ENCODE measurements around the gene SUB1. TPM values are rescaled to one million over a fixed set of nuclear protein-coding genes. Genes with fewer than 3 reads are reported as not detected.

The SUB1 gene
- total RNA-seq, 3 donors from 2014 or later: 152 to 230 (median 201) TPM

DNA sequence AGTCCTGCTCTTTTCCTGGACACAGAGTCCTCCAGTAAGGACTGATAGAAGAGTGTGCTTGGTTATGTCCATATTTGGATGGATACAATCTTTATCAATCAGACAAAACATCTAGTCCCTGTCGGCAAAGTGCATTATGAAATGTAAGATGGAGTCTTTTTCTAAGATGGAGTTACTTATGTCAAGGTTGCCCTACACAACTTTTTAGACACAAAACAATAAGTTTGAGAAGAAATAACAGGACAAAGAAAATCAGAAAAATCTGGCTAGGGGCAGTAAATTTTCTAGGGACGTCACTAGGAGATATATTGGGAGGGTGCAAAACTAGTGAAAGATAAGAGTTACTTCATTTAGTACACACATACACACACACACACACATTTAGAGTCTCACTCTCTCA lies 23.3 kb upstream of the SUB1 start:
- H3K9me3 ChIP-seq: no peaks in the 10 kb centered on the region
- H3K27me3 ChIP-seq: no peaks in the 10 kb centered on the region
- no peak for TF ChIP-seq POLR2AphosphoS5 (IDR thresholded peaks at IDR 0.05)
- TF ChIP-seq, protein P1, sequence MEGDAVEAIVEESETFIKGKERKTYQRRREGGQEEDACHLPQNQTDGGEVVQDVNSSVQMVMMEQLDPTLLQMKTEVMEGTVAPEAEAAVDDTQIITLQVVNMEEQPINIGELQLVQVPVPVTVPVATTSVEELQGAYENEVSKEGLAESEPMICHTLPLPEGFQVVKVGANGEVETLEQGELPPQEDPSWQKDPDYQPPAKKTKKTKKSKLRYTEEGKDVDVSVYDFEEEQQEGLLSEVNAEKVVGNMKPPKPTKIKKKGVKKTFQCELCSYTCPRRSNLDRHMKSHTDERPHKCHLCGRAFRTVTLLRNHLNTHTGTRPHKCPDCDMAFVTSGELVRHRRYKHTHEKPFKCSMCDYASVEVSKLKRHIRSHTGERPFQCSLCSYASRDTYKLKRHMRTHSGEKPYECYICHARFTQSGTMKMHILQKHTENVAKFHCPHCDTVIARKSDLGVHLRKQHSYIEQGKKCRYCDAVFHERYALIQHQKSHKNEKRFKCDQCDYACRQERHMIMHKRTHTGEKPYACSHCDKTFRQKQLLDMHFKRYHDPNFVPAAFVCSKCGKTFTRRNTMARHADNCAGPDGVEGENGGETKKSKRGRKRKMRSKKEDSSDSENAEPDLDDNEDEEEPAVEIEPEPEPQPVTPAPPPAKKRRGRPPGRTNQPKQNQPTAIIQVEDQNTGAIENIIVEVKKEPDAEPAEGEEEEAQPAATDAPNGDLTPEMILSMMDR (IDR thresholded peaks at IDR 0.05): no peak
- no peak for TF ChIP-seq POLR2A (IDR thresholded peaks at IDR 0.05)
- no peak overlapping the region for H3K27ac ChIP-seq
- H3K4me1 ChIP-seq: no peaks in the 10 kb centered on the region
- intact Hi-C loops (cut with DNase I; ENCODE audit: low total_unique reads): no loop called here
- no peak overlapping the region for H3K4me3 ChIP-seq
- no peaks in the 10 kb centered on the region for H3K36me3 ChIP-seq
- DNase-seq (ENCODE audit: low spot score in 2 of 2): no peak

DNA sequence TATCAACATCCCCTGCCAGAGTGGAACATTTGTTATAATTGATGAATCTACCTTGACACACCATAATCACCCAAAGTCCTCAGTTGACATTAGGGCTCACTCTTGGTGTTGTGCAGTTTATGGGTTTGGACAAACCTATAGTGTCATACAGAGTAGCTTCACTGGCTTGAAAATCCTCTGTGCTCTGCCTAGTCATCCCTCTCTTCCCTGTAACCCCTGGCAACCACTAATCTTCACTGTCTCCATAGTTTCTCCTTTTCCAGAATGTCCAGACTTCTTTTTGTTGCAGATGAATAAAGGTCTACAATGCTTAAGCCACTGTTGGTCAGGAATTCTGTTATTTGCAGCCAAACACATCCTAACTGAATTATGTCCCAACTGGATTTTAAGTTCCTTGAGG lies 22.5 kb upstream of the SUB1 start:
- Histone ChIP-seq H3K4me3 (no peak overlapping the region), H3K27ac (no peak overlapping the region), H3K9me3 (no peaks in the 10 kb centered on the region), H3K4me1 (no peaks in the 10 kb centered on the region), H3K27me3 (no peaks in the 10 kb centered on the region), H3K36me3 (no peaks in the 10 kb centered on the region)
- DNase-seq (ENCODE audit: low spot score in 2 of 2): no peak
- TF ChIP-seq POLR2AphosphoS5 (IDR thresholded peaks at IDR 0.05) (no peak), POLR2A (IDR thresholded peaks at IDR 0.05) (no peak)
- TF ChIP-seq, protein P1 (IDR thresholded peaks at IDR 0.05): no peak
- intact Hi-C loops (cut with DNase I; ENCODE audit: low total_unique reads): no loop called here

DNA sequence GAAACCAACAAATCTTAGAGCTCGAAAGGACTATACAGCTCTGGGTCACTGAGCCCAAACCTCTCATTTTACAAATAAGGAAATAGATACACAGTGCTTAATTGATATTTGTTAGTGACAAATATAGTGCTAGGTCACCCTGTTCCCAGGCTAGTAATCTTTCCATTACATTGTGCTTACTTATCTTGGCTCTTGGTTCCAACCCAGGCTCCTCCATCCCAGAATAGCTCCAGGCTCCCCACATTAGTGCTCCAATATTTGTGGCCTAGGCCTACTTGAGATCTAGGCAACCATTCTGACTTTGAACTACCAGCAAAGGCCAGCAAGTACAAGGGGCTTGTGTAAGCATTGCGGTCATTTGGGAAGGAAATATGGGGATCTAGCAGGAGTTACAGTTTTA lies 21.7 kb upstream of the SUB1 start:
- Histone ChIP-seq H3K4me1 (no peaks in the 10 kb centered on the region), H3K4me3 (no peak overlapping the region), H3K9me3 (no peaks in the 10 kb centered on the region), H3K27me3 (no peaks in the 10 kb centered on the region), H3K36me3 (no peaks in the 10 kb centered on the region), H3K27ac (no peak overlapping the region)
- DNase-seq (ENCODE audit: low spot score in 2 of 2): no peak
- intact Hi-C loops (cut with DNase I; ENCODE audit: low total_unique reads): no loop called here
- TF ChIP-seq POLR2A (IDR thresholded peaks at IDR 0.05) (no peak), POLR2AphosphoS5 (IDR thresholded peaks at IDR 0.05) (no peak)
- TF ChIP-seq, protein P1 (IDR thresholded peaks at IDR 0.05): no peak

DNA sequence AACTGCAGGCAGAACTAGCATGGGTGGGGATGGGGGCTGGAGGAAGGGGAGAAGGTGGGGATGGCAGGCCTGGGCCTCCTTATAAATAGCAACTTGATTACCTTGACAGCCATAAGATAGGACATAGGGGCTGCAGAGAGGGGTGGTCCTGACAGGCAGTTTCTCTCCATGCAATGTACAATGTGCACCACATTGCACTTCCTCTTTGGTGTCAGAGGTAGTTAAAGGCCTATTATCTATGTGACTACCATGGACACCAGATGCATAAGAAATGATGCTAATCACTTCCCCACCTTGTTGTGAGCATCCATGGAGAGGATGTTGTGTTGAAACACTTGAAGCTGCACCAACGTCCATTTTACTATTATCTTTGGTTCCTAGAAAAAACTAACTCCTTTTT lies 20.2 kb upstream of the SUB1 start:
- no peaks in the 10 kb centered on the region for H3K4me1 ChIP-seq
- no peak overlapping the region for H3K4me3 ChIP-seq
- H3K36me3 ChIP-seq: no peaks in the 10 kb centered on the region
- intact Hi-C loops (cut with DNase I; ENCODE audit: low total_unique reads): no loop called here
- H3K27ac ChIP-seq: no peak overlapping the region
- no peak for DNase-seq (ENCODE audit: low spot score in 2 of 2)
- TF ChIP-seq, protein P1 (IDR thresholded peaks at IDR 0.05): no peak
- TF ChIP-seq POLR2A (IDR thresholded peaks at IDR 0.05) (no peak), POLR2AphosphoS5 (IDR thresholded peaks at IDR 0.05) (no peak)
- H3K9me3 ChIP-seq: no peaks in the 10 kb centered on the region
- H3K27me3 ChIP-seq: no peaks in the 10 kb centered on the region

DNA sequence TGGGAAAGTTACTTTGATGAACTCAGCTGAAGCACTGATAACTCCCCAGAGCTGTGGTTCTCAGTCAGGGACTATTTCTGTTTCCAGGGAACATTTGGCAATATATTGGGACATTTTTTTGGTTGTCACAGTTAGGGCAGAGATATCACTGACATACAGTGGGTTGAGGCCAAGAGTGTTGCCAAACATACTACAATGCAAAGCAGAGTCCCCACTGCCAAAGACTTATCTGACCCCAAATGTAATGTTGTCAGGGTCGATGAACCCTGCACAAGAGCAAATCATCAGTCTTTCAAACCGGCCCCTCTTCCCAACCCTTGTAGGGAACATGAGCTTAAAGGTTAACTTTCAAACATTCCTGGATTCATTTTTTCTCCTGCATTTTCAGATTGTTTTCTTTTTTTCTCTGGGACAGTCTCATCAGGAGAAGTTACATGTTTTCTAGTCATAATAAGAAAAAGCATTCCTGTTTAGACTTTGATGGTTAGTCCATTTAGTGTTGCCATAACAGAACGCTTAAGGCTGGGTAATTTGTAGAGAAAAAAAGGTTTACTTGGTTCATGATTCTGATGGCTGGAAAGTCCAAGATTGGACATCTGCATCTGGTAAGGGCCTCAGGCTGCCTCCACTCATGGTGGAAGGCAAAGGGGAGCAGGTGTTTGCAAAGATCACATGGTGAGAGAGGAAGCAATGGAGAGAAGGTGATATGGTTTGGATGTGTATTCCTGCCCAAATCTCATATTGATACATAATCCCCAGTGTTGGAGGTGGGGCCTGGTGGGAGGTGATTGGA lies 18.8 kb upstream of the SUB1 start:
- H3K27ac ChIP-seq: no peak overlapping the region
- no peaks in the 10 kb centered on the region for H3K36me3 ChIP-seq
- DNase-seq (ENCODE audit: low spot score in 2 of 2): no peak
- H3K4me3 ChIP-seq: no peak overlapping the region
- H3K9me3 ChIP-seq: no peaks in the 10 kb centered on the region
- intact Hi-C loops (cut with DNase I; ENCODE audit: low total_unique reads): no loop called here
- TF ChIP-seq, protein P1 (IDR thresholded peaks at IDR 0.05): no peak
- TF ChIP-seq POLR2A (IDR thresholded peaks at IDR 0.05): no peak
- no peak for TF ChIP-seq POLR2AphosphoS5 (IDR thresholded peaks at IDR 0.05)
- no peaks in the 10 kb centered on the region for H3K27me3 ChIP-seq
- H3K4me1 ChIP-seq: no peaks in the 10 kb centered on the region
